Uterus (tissue), 4 donors: ENCODE data around the gene FUT8. TPM values are rescaled to one million over a fixed set of nuclear protein-coding genes. Genes with fewer than 3 reads are reported as not detected.

Experiments used
- DNase-seq, 2 donors: peaks; one replicate each; pipeline ENCODE4 v3.0.0-alpha.2; 2019 to 2020
- H3K27ac ChIP-seq, 2 donors: fragments of 200-600 bp; sonication (generic); 1 replicate in 1 of 2; 2 replicates in 1 of 2; pipeline ENCODE4 v1.5.1; 2016 to 2018
- H3K27me3 ChIP-seq, 2 donors: fragments of 200-600 bp; sonication (generic); one replicate each; pipeline ENCODE4 v1.5.1; 2018 to 2019; ENCODE audit warnings: control low read depth in 1 of 2
- H3K36me3 ChIP-seq, 2 donors: fragments of 200-600 bp; sonication (generic); one replicate each; pipeline ENCODE4 v1.5.1; 2019; ENCODE audit warnings: control low read depth in 1 of 2
- H3K4me1 ChIP-seq, 2 donors: fragments of 200-600 bp; sonication (generic); one replicate each; pipeline ENCODE4 v1.5.1; 2018 to 2019; ENCODE audit warnings: control low read depth in 1 of 2
- H3K4me3 ChIP-seq, 2 donors: fragments of 200-600 bp; sonication (generic); 1 replicate in 1 of 2; 2 replicates in 1 of 2; pipeline ENCODE4 v1.5.1; 2018 to 2019; ENCODE audit warnings: mild to moderate bottlenecking in 1 of 2
- H3K9me3 ChIP-seq, 2 donors: fragments of 200-600 bp; sonication (generic); one replicate each; pipeline ENCODE4 v1.5.1; 2019; ENCODE audit warnings: control low read depth in 1 of 2
- POLR2A ChIP-seq, 2 donors: fragments of 450-650 bp; IDR thresholded peaks; one replicate each; pipeline ENCODE4 v1.6.1; 2016; ENCODE audit warnings: antibody characterized with exemption in 2 of 2, mild to moderate bottlenecking in 1 of 2, moderate library complexity in 1 of 2
- intact Hi-C: fragments of 100-400 bp; cut with DNase I; formaldehyde crosslinking; loops from one replicate; pipeline ENCODE4 v1.15.1; 2023; ENCODE audit warnings: low total_unique reads
- total RNA-seq, 4 donors: library from RNA; depleted of rRNA in 3 of 4; stranded (reverse); fragments of >200 nt in 3 of 4; gene quantifications; one replicate each; pipeline versions ENCODE4 v1.1.0 to v1.2.4, GENCODE V29; 2014 to 2023
- TF ChIP-seq, protein P1 (sequence below), 4 experiments: fragments of 200-600 bp in 2 of 4; fragments of 450-650 bp in 2 of 4; sonication (generic) in 2 of 4; IDR thresholded peaks; one replicate each; pipeline ENCODE4 v1.5.1; 2016 to 2019; ENCODE audit warnings: antibody characterized with exemption in 4 of 4, mild to moderate bottlenecking in 2 of 4, moderate library complexity in 1 of 4
- donor health status: DM: yes; HTN: yes; CAD: no.

The FUT8 gene
- total RNA-seq, 4 donors from 2014 or later: 39.2 to 57.6 (median 51.8) TPM

DNA sequence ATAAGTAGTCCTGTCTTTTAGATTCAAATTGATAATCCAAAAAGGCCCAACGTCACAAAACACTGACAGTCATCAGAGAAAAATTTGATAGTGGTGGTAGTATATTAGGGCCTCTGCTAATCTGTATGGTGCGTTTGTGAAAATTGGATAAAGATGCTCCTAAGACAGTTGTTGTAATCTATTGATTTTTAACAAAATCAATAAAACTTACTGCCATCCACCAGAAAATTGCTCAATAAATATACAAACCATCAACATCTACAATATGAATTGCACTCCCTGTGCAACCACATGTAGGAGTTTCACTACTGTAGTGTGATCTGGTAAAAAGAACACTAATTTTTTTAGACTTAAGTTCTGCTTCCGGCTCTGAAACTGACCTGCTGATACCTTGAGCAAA, 336.8 kb downstream of the FUT8 start:
- Histone ChIP-seq H3K4me1 (no peaks in the 10 kb centered on the region), H3K4me3 (no peak overlapping the region), H3K27me3 (no peaks in the 10 kb centered on the region), H3K27ac (no peak overlapping the region), H3K9me3 (no peaks in the 10 kb centered on the region), H3K36me3 (no peaks in the 10 kb centered on the region)
- no peak for TF ChIP-seq POLR2A (IDR thresholded peaks at IDR 0.05)
- TF ChIP-seq, protein P1, sequence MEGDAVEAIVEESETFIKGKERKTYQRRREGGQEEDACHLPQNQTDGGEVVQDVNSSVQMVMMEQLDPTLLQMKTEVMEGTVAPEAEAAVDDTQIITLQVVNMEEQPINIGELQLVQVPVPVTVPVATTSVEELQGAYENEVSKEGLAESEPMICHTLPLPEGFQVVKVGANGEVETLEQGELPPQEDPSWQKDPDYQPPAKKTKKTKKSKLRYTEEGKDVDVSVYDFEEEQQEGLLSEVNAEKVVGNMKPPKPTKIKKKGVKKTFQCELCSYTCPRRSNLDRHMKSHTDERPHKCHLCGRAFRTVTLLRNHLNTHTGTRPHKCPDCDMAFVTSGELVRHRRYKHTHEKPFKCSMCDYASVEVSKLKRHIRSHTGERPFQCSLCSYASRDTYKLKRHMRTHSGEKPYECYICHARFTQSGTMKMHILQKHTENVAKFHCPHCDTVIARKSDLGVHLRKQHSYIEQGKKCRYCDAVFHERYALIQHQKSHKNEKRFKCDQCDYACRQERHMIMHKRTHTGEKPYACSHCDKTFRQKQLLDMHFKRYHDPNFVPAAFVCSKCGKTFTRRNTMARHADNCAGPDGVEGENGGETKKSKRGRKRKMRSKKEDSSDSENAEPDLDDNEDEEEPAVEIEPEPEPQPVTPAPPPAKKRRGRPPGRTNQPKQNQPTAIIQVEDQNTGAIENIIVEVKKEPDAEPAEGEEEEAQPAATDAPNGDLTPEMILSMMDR (IDR thresholded peaks at IDR 0.05): no peak
- intact Hi-C loops: no loop called here
- DNase-seq: no peak

DNA sequence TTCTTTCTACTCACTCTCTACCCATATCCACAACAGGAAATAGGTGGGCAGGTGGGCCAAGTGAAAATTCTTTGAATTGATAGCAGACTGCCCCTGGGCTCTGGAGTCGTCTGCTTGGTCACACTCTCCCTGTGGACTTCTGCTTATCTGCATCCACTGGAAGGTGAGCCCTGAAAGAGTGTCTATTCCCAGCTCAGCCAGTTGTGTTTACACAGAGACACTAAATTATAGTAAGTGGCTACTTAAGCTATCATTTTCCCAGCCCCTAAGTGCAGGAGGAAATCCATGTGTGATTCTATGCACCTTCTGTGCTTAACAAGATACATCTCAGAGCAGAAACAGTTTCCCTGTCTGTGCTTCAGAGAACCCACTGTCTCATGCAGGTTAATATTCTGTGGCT, 338.4 kb downstream of the FUT8 start:
- H3K9me3 ChIP-seq: no peaks in the 10 kb centered on the region
- intact Hi-C loops: no loop called here

DNA sequence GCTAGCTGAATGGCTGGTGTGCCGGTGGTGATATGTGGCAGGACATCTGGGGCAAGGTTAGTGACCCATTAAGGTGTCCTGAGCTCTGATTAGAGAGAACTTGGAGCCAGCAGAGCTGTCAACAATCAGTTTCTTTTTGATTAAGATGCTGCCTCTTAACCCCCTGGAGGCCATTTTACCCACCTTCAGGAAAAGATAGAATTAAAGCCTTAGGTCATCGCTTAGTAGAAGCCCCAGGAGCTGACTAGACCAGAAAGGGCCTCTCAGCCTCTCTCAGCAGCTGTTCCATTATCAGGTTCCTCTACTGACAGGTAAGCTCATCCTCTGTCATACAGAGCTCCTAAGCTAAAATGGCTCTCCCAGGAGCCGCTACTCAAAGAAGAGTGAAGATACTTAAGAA, 339.0 kb downstream of the FUT8 start:
- H3K36me3 ChIP-seq: no peaks in the 10 kb centered on the region
- DNase-seq: no peak
- no peaks in the 10 kb centered on the region for H3K4me1 ChIP-seq
- intact Hi-C loops: no loop called here
- H3K27me3 ChIP-seq: no peaks in the 10 kb centered on the region
- no peak overlapping the region for H3K4me3 ChIP-seq
- H3K27ac ChIP-seq: no peak overlapping the region
- TF ChIP-seq, protein P1 (IDR thresholded peaks at IDR 0.05): no peak
- TF ChIP-seq POLR2A (IDR thresholded peaks at IDR 0.05): no peak
- no peaks in the 10 kb centered on the region for H3K9me3 ChIP-seq

More for the DNA sequence above, 338.4 kb downstream of the FUT8 start:
- no peaks in the 10 kb centered on the region for H3K4me1 ChIP-seq
- no peak for DNase-seq
- no peak overlapping the region for H3K27ac ChIP-seq
- no peaks in the 10 kb centered on the region for H3K27me3 ChIP-seq
- H3K4me3 ChIP-seq: no peak overlapping the region
- no peaks in the 10 kb centered on the region for H3K36me3 ChIP-seq
- no peak for TF ChIP-seq POLR2A (IDR thresholded peaks at IDR 0.05)
- TF ChIP-seq, protein P1 (IDR thresholded peaks at IDR 0.05): no peak

DNA sequence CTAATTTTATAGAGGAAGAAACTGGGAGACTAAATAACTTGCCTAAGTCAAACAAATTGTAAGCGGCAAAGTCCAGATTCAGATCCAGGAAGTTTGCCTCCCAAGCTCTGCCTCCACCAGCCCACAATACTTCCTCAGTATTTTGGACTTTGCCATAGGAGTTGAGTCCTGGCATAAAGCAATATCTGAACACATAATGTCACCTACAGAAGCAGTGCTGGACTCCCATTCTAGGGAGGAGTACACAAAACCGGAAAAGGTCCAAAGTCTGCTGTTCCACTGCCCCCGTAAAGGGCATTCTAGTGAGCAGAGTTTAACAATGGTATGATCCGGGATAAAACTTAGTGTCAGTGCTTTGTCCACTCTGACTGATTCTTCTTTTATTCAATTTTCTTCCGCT, 340.5 kb downstream of the FUT8 start:
- H3K27me3 ChIP-seq: no peaks in the 10 kb centered on the region
- no peaks in the 10 kb centered on the region for H3K4me1 ChIP-seq
- no peak for DNase-seq
- no peaks in the 10 kb centered on the region for H3K36me3 ChIP-seq
- no peaks in the 10 kb centered on the region for H3K9me3 ChIP-seq
- intact Hi-C loops: no loop called here
- H3K4me3 ChIP-seq: no peak overlapping the region
- H3K27ac ChIP-seq: no peak overlapping the region
- no peak for TF ChIP-seq POLR2A (IDR thresholded peaks at IDR 0.05)
- TF ChIP-seq, protein P1 (IDR thresholded peaks at IDR 0.05): no peak

DNA sequence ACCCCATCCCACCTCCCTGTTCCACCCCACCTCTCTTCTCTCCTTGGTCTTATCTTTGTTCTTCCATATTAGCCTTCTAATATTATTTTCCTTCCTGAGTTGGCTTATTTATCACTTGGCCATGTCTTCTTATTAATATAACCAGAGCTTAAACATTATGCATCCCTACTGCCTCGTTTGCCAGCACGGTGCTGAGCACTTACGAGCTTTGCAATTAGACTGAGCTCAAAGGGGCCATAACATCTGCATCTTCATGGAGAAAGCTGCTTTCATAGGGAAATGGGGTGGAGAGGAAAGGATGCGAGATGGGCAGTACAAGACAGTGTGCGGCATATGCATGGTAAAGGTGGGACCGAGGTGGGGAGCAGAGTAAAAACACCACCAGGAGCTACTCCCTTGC, 342.8 kb downstream of the FUT8 start:
- TF ChIP-seq POLR2A (IDR thresholded peaks at IDR 0.05): no peak
- TF ChIP-seq, protein P1 (IDR thresholded peaks at IDR 0.05): no peak
- H3K27me3 ChIP-seq: no peaks in the 10 kb centered on the region
- intact Hi-C loops: no loop called here
- H3K27ac ChIP-seq: no peak overlapping the region
- no peaks in the 10 kb centered on the region for H3K36me3 ChIP-seq
- no peak overlapping the region for H3K4me3 ChIP-seq
- no peaks in the 10 kb centered on the region for H3K4me1 ChIP-seq
- H3K9me3 ChIP-seq: no peaks in the 10 kb centered on the region
- no peak for DNase-seq
